HG03196 (cell line): ENCODE data around the gene ADAMTS14.

ENCODE experiments used
- ATAC-seq: cut with Tn5 transposase; IDR thresholded peaks from one replicate; pipeline ENCODE4 v1.9.1; 2021; ENCODE audit not compliant: unreplicated experiment

Gene ADAMTS14

GRCh38 chr10:70728328-70728727 is 56.0 kb downstream of the ADAMTS14 start:
- ATAC-seq: no peak

DNA sequence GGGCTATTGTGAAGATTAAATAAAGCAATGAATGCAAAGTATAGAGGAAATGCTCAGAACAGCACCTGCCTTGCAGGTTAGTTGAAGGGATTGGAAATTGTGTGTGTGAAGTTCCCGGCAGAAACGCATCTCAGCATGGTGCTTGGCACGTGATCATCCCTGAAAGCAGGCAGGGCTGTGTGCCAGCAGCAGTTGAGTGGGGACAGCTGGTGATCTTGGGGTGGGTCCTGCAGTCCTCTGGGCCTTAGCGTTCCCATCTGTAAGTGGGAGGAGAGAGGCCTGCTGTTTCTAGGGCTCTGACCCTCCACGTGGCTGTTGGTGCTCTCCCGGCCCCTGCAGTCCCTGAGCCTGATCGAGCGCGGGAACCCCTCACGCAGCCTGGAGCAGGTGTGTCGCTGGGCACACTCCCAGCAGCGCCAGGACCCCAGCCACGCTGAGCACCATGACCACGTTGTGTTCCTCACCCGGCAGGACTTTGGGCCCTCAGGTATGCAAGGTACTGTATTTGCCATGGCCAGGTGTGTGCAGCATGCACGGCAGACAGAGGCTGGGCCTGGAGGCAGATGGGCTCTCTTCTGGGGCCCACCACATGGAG is 57.6 kb downstream of the ADAMTS14 start:
- ATAC-seq: no peak

DNA sequence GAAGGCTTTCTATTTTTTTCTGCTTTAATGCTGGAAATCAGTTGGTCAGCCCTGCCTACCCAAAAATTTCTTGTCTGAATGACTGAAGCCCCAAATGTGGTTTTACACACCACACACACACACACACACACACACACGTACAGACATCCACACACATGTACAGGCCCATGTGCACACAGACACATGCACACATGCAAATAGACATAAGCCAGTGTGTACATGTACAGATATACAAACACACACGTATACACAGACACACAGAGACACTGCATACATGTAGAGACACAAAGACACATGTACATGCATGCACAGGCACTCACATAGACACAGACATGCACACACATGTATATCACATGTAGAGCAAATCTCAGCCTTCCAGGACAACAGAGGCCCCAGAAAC is 58.6 kb downstream of the ADAMTS14 start:
- no peak for ATAC-seq

DNA sequence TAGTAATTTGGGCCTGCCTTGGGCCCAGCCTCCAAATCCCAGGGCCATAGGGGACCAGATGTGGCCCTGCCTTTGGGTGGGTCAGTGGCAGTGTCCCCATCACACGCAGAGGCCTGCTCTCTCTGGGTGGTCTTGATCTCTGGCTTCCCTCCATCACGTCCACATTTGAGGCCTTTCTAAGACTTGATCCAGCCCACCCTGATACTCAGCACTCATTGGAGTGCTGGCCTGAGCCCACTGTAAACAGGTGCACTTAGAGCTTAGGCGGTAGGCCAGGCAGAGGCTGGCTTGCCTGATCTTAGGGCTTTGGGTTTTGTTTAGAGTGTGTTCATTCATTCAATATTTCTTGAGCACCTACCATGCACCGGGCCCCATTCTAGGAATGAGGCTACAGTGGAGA is 60.3 kb downstream of the ADAMTS14 start:
- ATAC-seq: no peak

GRCh38 chr10:70733051-70733450 is 60.7 kb downstream of the ADAMTS14 start:
- no peak for ATAC-seq

GRCh38 chr10:70735161-70735560 is 62.9 kb downstream of the ADAMTS14 start:
- no peak for ATAC-seq

DNA sequence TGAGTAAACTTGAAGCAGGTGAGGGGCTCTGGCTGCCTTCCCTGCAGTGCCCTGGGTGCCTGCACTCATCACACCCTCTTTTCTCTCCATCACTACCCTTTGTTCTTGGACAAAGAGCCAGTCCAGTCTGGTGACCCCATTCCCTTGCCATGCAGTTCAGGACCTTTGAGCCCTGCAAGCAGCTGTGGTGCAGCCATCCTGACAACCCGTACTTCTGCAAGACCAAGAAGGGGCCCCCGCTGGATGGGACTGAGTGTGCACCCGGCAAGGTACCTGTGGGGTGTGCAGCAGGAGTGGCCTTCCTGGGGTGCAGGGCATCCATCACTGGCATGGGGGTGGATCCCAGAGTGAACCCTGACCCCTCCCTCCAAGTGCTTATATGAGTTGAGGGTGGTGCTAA is 64.2 kb downstream of the ADAMTS14 start:
- no peak for ATAC-seq

DNA sequence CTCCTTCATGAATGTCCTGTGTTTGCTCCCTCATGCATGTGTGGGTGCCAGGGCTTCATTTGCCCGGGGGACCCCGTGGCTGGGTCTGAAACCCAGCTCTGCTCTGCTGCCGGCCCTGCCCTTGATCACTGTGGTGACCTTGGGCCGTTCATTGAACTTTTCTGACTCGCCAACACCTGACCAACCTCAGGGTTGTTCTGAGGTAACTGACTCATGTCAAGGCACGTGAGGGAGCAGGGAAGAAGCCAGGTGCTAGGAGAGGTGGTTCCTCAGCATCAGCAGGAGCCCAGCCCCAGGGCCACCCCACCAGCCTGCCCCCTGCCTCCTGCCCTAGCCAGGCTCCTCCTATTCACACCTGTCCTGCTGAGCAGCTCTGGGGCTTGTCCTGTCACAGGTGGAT is 64.9 kb downstream of the ADAMTS14 start:
- no peak for ATAC-seq

- no peak for ATAC-seq
Observed at GRCh38 chr10:70738006-70738760, 65.9 kb downstream of the ADAMTS14 start.

DNA sequence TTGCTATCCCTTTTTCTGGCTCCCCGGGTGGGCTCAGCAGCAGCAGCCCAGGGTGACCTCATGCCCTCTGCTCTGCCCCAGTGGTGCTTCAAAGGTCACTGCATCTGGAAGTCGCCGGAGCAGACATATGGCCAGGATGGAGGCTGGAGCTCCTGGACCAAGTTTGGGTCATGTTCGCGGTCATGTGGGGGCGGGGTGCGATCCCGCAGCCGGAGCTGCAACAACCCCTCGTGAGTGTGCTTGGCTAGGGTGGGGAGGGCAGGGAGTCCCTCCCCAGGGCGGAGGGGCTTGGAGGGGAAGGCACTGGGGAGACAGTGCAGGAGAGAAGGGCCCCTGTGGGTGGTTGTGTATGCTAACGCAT is 66.4 kb downstream of the ADAMTS14 start:
- ATAC-seq: no peak

GRCh38 chr10:70740406-70741288 is 68.3 kb downstream of the ADAMTS14 start:
- no peak for ATAC-seq

GRCh38 chr10:70742537-70743429 is 70.5 kb downstream of the ADAMTS14 start:
- no peak for ATAC-seq

DNA sequence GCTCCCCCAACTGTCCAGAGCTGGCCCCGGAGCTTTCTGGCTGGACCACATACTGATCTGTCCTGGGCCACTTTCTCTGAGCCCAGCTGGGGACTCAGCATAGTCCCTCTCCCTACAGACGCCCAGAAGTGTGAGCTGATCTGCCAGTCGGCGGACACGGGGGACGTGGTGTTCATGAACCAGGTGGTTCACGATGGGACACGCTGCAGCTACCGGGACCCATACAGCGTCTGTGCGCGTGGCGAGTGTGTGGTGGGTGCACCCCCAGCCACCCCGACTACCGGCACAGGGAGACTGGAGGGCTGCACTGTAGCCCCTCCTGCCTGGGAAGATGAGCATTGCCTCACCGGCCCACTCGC is 71.1 kb downstream of the ADAMTS14 start:
- no peak for ATAC-seq

GRCh38 chr10:70743879-70744278 is 71.6 kb downstream of the ADAMTS14 start:
- no peak for ATAC-seq

DNA sequence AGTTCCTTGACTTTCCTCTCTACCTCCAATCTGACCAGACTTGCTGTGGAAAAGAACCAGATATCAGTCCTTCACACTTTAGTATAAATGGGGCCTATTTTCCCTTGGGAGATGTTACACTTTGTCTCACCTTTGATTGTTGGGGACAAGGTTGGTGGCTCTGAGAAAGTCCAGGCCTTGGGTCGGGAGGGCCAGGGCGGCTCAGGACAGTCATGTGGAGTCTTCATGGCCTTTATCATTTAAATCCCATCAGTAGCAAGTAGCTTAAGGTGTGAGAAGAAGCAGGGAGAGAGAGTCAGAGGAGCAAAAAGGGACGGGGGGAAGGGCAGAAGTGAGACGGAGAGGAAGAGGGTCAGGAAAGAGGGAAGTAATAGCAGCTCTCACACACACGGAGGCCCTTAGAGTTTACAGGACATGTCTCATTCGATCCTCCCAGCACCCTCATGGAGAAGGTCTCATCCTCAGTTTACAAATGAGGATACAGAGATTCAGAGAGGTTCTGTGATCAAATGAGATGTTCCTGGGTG is 72.4 kb downstream of the ADAMTS14 start:
- ATAC-seq: no peak

DNA sequence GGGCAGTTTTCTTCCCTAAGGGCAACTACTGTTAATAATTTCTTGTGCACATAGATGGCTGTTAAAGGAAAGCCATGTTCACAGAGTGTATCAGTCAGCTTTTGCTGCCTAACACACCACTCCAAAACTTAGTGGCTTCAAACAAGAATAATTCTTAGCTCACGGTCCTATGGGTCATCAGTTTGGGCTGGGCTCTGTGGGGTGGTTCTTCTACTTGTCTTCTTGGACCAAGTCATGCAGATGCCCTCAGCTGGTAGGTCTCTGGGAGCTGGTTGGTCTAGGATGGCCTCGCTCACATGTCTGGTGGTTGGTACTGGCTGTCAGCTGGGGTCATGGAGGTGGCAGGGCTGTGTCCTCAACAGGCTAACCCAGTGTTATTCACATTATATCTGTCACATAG is 73.2 kb downstream of the ADAMTS14 start:
- no peak for ATAC-seq

DNA sequence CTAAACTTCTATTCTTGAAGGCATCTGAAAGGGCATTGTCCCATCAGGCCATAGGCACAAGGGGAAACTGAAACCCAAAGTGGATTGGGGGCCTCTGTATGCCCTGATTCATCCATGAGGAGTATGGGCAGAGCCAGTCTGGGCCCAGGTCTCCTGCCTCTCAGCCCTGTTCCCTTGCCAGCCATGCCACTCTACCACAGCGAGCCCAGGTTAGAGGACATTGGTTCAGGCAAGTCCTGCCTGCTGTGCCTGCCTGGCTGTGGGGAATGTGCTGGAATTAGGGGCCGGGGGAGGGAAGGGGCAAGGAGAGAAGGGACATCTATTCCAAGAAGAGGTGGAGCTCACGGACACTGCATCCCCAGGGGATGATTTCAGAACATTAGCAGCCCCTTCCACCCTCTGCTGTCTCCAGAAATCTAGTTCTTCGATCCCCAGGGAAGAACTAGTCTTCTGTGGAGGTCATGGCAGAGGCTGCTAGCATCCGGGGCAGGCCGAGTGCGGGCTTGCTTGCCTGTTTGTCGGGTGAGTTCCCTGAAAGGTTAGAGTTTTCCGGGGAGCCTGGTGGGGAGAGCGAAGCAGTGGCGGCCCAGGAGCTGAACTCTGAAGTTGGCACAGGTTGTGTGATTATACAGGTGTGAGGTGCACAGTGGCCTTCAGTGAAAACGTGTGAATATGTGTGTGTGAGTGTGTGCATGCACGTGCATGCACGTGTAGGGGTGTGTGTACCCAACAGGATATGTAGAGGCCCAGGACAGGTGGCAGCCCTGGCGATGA is 75.1 kb downstream of the ADAMTS14 start:
- ATAC-seq: no peak

DNA sequence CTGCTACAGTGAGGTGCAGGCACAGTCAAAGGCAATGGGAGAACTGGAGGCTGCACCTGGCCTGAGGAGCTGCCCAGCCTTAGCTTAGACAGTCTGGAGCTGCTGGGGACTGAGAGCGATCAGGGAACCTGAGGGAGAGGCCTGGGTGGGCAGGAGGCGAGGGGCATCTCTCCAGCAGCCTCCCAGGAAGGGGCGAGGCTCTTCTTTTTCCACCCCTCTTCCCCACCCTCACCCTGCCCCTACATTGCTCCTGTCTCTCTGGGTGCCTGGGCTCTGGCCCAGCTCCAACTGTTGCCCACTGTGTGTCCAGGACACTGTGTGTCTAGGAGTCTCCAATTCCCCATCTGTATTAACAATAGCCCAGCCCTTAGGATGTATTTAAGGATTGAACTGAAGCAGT is 76.0 kb downstream of the ADAMTS14 start:
- no peak for ATAC-seq

DNA sequence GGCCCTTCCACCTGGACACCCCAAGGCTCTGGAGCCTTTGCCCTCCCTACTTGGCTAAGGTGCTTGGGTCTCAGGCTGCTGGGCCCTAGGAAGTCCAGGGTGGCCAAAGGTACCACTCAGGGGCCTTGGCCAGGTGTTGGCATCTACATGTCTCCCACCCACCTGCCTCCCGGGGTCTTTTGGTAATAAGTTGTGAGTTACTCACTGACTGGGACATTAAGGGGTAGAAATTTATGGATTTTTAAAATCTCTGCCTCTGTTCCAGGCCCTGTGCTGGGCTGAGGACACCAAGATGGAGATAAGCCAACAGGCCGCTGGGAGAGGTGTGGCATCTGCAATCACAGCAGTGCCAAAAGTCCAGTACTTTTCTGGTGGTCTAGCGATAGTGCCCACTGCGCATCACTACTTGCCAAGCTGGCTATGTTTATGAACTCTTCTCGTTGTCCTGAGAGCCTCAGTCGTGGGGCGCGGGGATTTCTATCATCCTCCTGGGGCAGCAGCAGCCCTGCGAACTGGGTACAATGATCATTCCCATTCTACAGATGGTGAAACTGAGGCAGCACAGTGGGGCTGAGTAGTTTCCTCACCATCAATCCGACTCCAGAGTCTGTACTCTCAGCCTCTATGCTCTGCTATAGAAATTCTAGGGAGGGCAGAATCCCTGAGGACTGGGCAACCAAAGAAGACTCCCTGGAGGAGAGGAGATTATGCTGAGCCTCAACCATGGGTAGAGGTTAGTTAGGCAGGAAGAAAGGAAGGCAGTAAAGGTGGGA is 76.7 kb downstream of the ADAMTS14 start:
- ATAC-seq: no peak
